Measurements from ENCODE around the gene RIOK1. TPM values are rescaled to one million over a fixed set of nuclear protein-coding genes. Genes with fewer than 3 reads are reported as not detected.

The RIOK1 gene
- total and polyA plus RNA-seq, 2 of the 13 experiments (the other 11 are each of a cell fraction or from before 2014, with no cell fraction given) = 9.4 to 37.8 TPM

GRCh38 chr6:7389451-7390225, at the start of gene RIOK1, which contains the start of gene CAGE1 (continued):
- TF ChIP-seq PRDM10 (CRISPR knock-in tag; IDR thresholded peaks at IDR 0.05; ENCODE audit: low read depth) = peak; percentile 79; the same call in 1 of the 2 replicates
- TF ChIP-seq THRA (CRISPR knock-in tag; IDR thresholded peaks at IDR 0.05; ENCODE audit: borderline replicate concordance) = no peak
- TF ChIP-seq ZNF383 (CRISPR knock-in tag; IDR thresholded peaks at IDR 0.05; ENCODE audit: borderline replicate concordance) = peak; percentile 92; the same call in 1 of the 2 replicates
- TF ChIP-seq ZNF354B (CRISPR knock-in tag; IDR thresholded peaks at IDR 0.05) = peak; percentile 81; the same call in 1 of the 2 replicates
- peak; percentile 47; the same call in 1 of the 2 replicates for TF ChIP-seq PAX8 (CRISPR knock-in tag; IDR thresholded peaks at IDR 0.05; ENCODE audit: borderline replicate concordance)
- peak; percentile 93; the same call in 1 of the 2 replicates for TF ChIP-seq SALL2 (CRISPR knock-in tag; IDR thresholded peaks at IDR 0.05)
- TF ChIP-seq ZNF44 (CRISPR knock-in tag; IDR thresholded peaks at IDR 0.05) = peak; percentile 98
- TF ChIP-seq ZNF816 (CRISPR knock-in tag; IDR thresholded peaks at IDR 0.05; ENCODE audit: borderline replicate concordance) = peak; percentile 97
- no peak for TF ChIP-seq SUZ12 (IDR thresholded peaks at IDR 0.05; ENCODE audit: low read depth, low read length)
- no peak for TF ChIP-seq XRCC5 (optimal IDR thresholded peaks at IDR 0.05; ENCODE audit: low read length)
- peak; percentile 10; the same call in 1 of the 2 replicates for TF ChIP-seq KDM1A (CRISPR knock-in tag; IDR thresholded peaks at IDR 0.05)
- TF ChIP-seq YEATS2 (CRISPR knock-in tag; IDR thresholded peaks at IDR 0.05; ENCODE audit: borderline replicate concordance) = peak; percentile 96
- TF ChIP-seq SP140L (CRISPR knock-in tag; IDR thresholded peaks at IDR 0.05; ENCODE audit: borderline replicate concordance) = no peak
- no peak; the same call in 1 of the 2 replicates for TF ChIP-seq SNAPC2 (CRISPR knock-in tag; IDR thresholded peaks at IDR 0.05)
- no peak; the same call in 1 of the 2 replicates for TF ChIP-seq ZNF577 (CRISPR knock-in tag; IDR thresholded peaks at IDR 0.05; ENCODE audit: borderline replicate concordance, low read depth)
- TF ChIP-seq TFDP2 (CRISPR knock-in tag; IDR thresholded peaks at IDR 0.05) = peak; percentile 91
- TF ChIP-seq DZIP1 (CRISPR knock-in tag; IDR thresholded peaks at IDR 0.05) = peak; percentile 69; the same call in 1 of the 2 replicates
- TF ChIP-seq SPEN (CRISPR knock-in tag; IDR thresholded peaks at IDR 0.05; ENCODE audit: low read depth) = peak; percentile 90
- TF ChIP-seq BORCS8-MEF2B (CRISPR knock-in tag; IDR thresholded peaks at IDR 0.05) = peak; percentile 97
- TF ChIP-seq MTA3 (CRISPR knock-in tag; IDR thresholded peaks at IDR 0.05) = no peak

All from HepG2 (cell line).